H1 (cell line): ENCODE data around the gene MBD4. TPM values are rescaled to one million over a fixed set of nuclear protein-coding genes. Genes with fewer than 3 reads are reported as not detected.

Source experiments
- CTCF ChIA-PET: fragments of 300-600 bp; sonication (Branson Sonifier 250); formaldehyde crosslinking; loops from one replicate; lab custom pipeline; 2021; ENCODE audit not compliant: partially characterized antibody; lab: Charles Lee
- POLR2A ChIA-PET: fragments of 300-600 bp; sonication (Branson Sonifier 250); formaldehyde crosslinking; loops from one replicate; lab custom pipeline; 2021; ENCODE audit warnings: inconsistent platforms; ENCODE audit not compliant: partially characterized antibody; lab: Charles Lee
- DNase-seq, 2 experiments: peaks; one replicate each; pipeline versions ENCODE4 v3.0.0 to v3.0.0-alpha.2; 2010 to 2022; ENCODE audit warnings: low spot score in 2 of 2, low read depth in 1 of 2, mixed read lengths in 1 of 2
- FAIRE-seq: peaks from 2 replicates; lab custom pipeline; 2011; peaks lifted over from hg19 to GRCh38; lab: Jason Lieb, UNC
- H2AFZ ChIP-seq: 2 replicates; pipeline ENCODE4 v1.8.1; 2012; ENCODE audit warnings: low read length, inconsistent platforms
- H2AK5ac ChIP-seq: 2 replicates; pipeline ENCODE4 v1.6.1; 2013; ENCODE audit warnings: low read depth, low read length
- H2BK120ac ChIP-seq: replicated peaks from 2 replicates; pipeline ENCODE3; 2013; ENCODE audit warnings: low read depth, low read length, inconsistent platforms
- H2BK12ac ChIP-seq: 2 replicates; pipeline ENCODE4 v1.6.1; 2013; ENCODE audit warnings: low read depth, low read length
- H2BK15ac ChIP-seq: 2 replicates; pipeline ENCODE4 v1.6.1; 2013; ENCODE audit warnings: low read length
- H2BK20ac ChIP-seq: 2 replicates; pipeline ENCODE4 v1.6.1; 2013; ENCODE audit warnings: low read length
- H2BK5ac ChIP-seq: 2 replicates; pipeline ENCODE4 v1.6.1; 2013; ENCODE audit warnings: low read depth, low read length
- H3K14ac ChIP-seq: 2 replicates; pipeline ENCODE4 v1.6.1; 2013; ENCODE audit warnings: inconsistent platforms; ENCODE audit not compliant: insufficient read length
- H3K18ac ChIP-seq: 2 replicates; pipeline ENCODE4 v1.6.1; 2013; ENCODE audit warnings: low read length; ENCODE audit errors: extremely low read depth
- H3K23ac ChIP-seq: 2 replicates; pipeline ENCODE4 v1.6.1; 2013; ENCODE audit warnings: inconsistent platforms; ENCODE audit not compliant: insufficient read length
- H3K23me2 ChIP-seq: 2 replicates; pipeline ENCODE4 v1.6.1; 2013; ENCODE audit warnings: low read depth, low read length
- H3K27ac ChIP-seq: 2 replicates; pipeline ENCODE4 v1.6.1; 2011; ENCODE audit warnings: low read depth, low read length, inconsistent platforms
- H3K27me3 ChIP-seq, 4 experiments: replicated peaks in 1 of 4; 1 replicate in 1 of 4; 2 replicates in 3 of 4; pipeline versions ENCODE4 v1.6.1 to v1.8.1; 2011 to 2013; ENCODE audit warnings: low read length in 3 of 4, mild to moderate bottlenecking in 3 of 4, inconsistent platforms in 2 of 4, mixed read lengths in 2 of 4, moderate library complexity in 1 of 4; ENCODE audit not compliant: control insufficient read depth in 3 of 4, insufficient read depth in 3 of 4; ENCODE audit errors: extremely low read depth in 1 of 4
- H3K36me3 ChIP-seq, 4 experiments: 2 replicates each; pipeline versions ENCODE4 v1.6.1 to v1.8.1; 2011 to 2013; ENCODE audit warnings: mild to moderate bottlenecking in 4 of 4, low read length in 3 of 4, moderate library complexity in 2 of 4, control low read depth in 1 of 4, inconsistent platforms in 1 of 4; ENCODE audit not compliant: insufficient read depth in 4 of 4, control insufficient read depth in 2 of 4
- H3K4ac ChIP-seq: replicated peaks from 2 replicates; pipeline ENCODE3; 2013; ENCODE audit warnings: low read length, low read depth, mixed read lengths, inconsistent platforms; ENCODE audit not compliant: insufficient read length
- H3K4me1 ChIP-seq, 4 experiments: replicated peaks in 1 of 4; 1 replicate in 1 of 4; 2 replicates in 3 of 4; pipeline versions ENCODE4 v1.6.1 to v1.8.1; 2011 to 2013; ENCODE audit warnings: low read length in 3 of 4, inconsistent platforms in 2 of 4, mixed read lengths in 1 of 4; ENCODE audit not compliant: insufficient read depth in 4 of 4, control insufficient read depth in 3 of 4
- H3K4me2 ChIP-seq, 2 experiments: 2 replicates each; pipeline versions ENCODE4 v1.6.1 to v1.8.1; 2011 to 2013; ENCODE audit warnings: low read depth in 2 of 2, low read length in 2 of 2, control low read depth in 1 of 2, inconsistent platforms in 1 of 2, mild to moderate bottlenecking in 1 of 2; ENCODE audit not compliant: insufficient read depth in 1 of 2
- H3K4me3 ChIP-seq, 4 experiments: fragments of 200-600, 300-600 bp in 1 of 4; sonication (generic), shearing (Covaris generic), sonication (Bioruptor Twin) in 1 of 4; 2 replicates each; pipeline versions ENCODE4 v1.5.1 to v1.8.1; 2011 to 2016; ENCODE audit warnings: low read length in 4 of 4, low read depth in 3 of 4, control low read depth in 2 of 4, inconsistent platforms in 2 of 4, mild to moderate bottlenecking in 2 of 4, mixed read lengths in 1 of 4, moderate library complexity in 1 of 4; ENCODE audit not compliant: insufficient read depth in 2 of 4; ENCODE audit errors: extremely low read depth in 1 of 4
- H3K56ac ChIP-seq: replicated peaks from 2 replicates; pipeline ENCODE3; 2013; ENCODE audit warnings: low read depth, mild to moderate bottlenecking, mixed read lengths, low read length, inconsistent platforms; ENCODE audit not compliant: insufficient read length
- H3K79me1 ChIP-seq: 2 replicates; pipeline ENCODE4 v1.6.1; 2013; ENCODE audit warnings: low read depth, low read length, control low read depth
- H3K79me2 ChIP-seq, 2 experiments: 2 replicates each; pipeline versions ENCODE4 v1.6.1 to v1.8.1; 2012 to 2013; ENCODE audit warnings: low read length in 2 of 2, mild to moderate bottlenecking in 2 of 2, inconsistent platforms in 1 of 2; ENCODE audit not compliant: insufficient read depth in 2 of 2, control insufficient read depth in 1 of 2
- H3K9ac ChIP-seq, 4 experiments: replicated peaks in 1 of 4; 1 replicate in 1 of 4; 2 replicates in 3 of 4; pipeline versions ENCODE4 v1.6.1 to v1.8.1; 2011 to 2013; ENCODE audit warnings: low read depth in 3 of 4, low read length in 3 of 4, control low read depth in 2 of 4, mild to moderate bottlenecking in 2 of 4, moderate library complexity in 2 of 4, inconsistent platforms in 1 of 4; ENCODE audit errors: extremely low read depth in 1 of 4
- H3K9me3 ChIP-seq, 2 experiments: 2 replicates each; pipeline versions ENCODE4 v1.6.1 to v1.8.1; 2012 to 2013; ENCODE audit warnings: mild to moderate bottlenecking in 2 of 2, moderate library complexity in 2 of 2, control low read depth in 1 of 2, inconsistent platforms in 1 of 2, low read depth in 1 of 2, low read length in 1 of 2, mixed read lengths in 1 of 2; ENCODE audit not compliant: insufficient read depth in 2 of 2
- H4K20me1 ChIP-seq, 2 experiments: replicated peaks in 1 of 2; 2 replicates each; pipeline versions ENCODE3 to v1.8.1; 2011 to 2013; ENCODE audit warnings: inconsistent platforms in 2 of 2, low read length in 2 of 2, mild to moderate bottlenecking in 1 of 2; ENCODE audit not compliant: insufficient read depth in 2 of 2, control insufficient read depth in 1 of 2
- H4K5ac ChIP-seq: 2 replicates; pipeline ENCODE4 v1.6.1; 2013; ENCODE audit warnings: low read length, low read depth, mixed read lengths, inconsistent platforms; ENCODE audit not compliant: insufficient read length
- H4K8ac ChIP-seq: 2 replicates; pipeline ENCODE4 v1.8.0; 2013; ENCODE audit warnings: mild to moderate bottlenecking, moderate library complexity, low read length, inconsistent platforms; ENCODE audit not compliant: insufficient read depth; ENCODE audit errors: extremely low read depth
- H4K91ac ChIP-seq: replicated peaks from 2 replicates; pipeline ENCODE3; 2013; ENCODE audit warnings: low read length, mixed read lengths, inconsistent platforms; ENCODE audit not compliant: insufficient read length
- JUN ChIP-seq: IDR thresholded peaks from 2 replicates; pipeline ENCODE4 v1.6.1; 2011; ENCODE audit warnings: low read depth, mild to moderate bottlenecking, improper control_type of control experiment, low read length
- PHF8 ChIP-seq: fragments of 200-600 bp; sonication (generic); conservative IDR thresholded peaks from 2 replicates; pipeline ENCODE4 v1.7.1; 2012; ENCODE audit warnings: low read depth, mild to moderate bottlenecking, inconsistent platforms, low read length, moderate library complexity
- SIRT6 ChIP-seq: IDR thresholded peaks from one replicate; pipeline ENCODE4 v1.7.1; 2012; ENCODE audit warnings: low read length, inconsistent platforms
- SP2 ChIP-seq: IDR thresholded peaks from 2 replicates; pipeline ENCODE4 v1.6.1; 2012; ENCODE audit warnings: mild to moderate bottlenecking, low read length, inconsistent platforms
- SRF ChIP-seq: IDR thresholded peaks from 2 replicates; pipeline ENCODE4 v1.6.1; 2011; ENCODE audit warnings: mild to moderate bottlenecking, low read depth, low read length, moderate library complexity
- SUZ12 ChIP-seq: fragments of 200-600 bp; sonication (generic); IDR thresholded peaks from 2 replicates; pipeline ENCODE4 v1.6.1; 2012; ENCODE audit warnings: mild to moderate bottlenecking, inconsistent platforms, low read length, moderate library complexity, mixed read lengths
- TAF1 ChIP-seq: IDR thresholded peaks from 2 replicates; pipeline ENCODE4 v1.6.1; 2011; ENCODE audit warnings: mild to moderate bottlenecking, low read depth, low read length
- TEAD4 ChIP-seq: IDR thresholded peaks from 2 replicates; pipeline ENCODE4 v1.6.1; 2012; ENCODE audit warnings: low read depth, low read length, inconsistent platforms, mixed read lengths
- WGBS, 2 experiments: shearing (Covaris generic) in 1 of 2; methylation state at CpG; one replicate each; pipeline versions ENCODE4 v1.1.6 to v1.1.7; 2013 to 2015; ENCODE audit warnings: low lambda C conversion rate in 2 of 2, mixed read lengths in 2 of 2, inconsistent platforms in 1 of 2, low coverage in 1 of 2, missing lambda C conversion rate in 1 of 2; ENCODE audit not compliant: insufficient replicate concordance in 2 of 2, insufficient coverage in 1 of 2, insufficient read length in 1 of 2; ENCODE audit errors: extremely low coverage in 1 of 2, missing lambda C conversion rate in 1 of 2; 5-methylcytosine and 5-hydroxymethylcytosine counted together
- polyA plus RNA-seq, 7 experiments: library from polyadenylated mRNA; depleted of rRNA in 3 of 7; stranded (reverse) in 5 of 7; unstranded in 2 of 7; fragments of >200 nt in 5 of 7; fragments of 200-250 nt in 2 of 7; gene quantifications; 1 replicate in 5 of 7; 2 replicates in 1 of 7; 4 replicates in 1 of 7; pipeline versions ENCODE4 v1.2.1 to v1.2.3, GENCODE V29; 2011 to 2013; ENCODE audit warnings: missing spikeins in 2 of 7, mixed read lengths in 2 of 7
- total RNA-seq: library from RNA; stranded (reverse); fragmentation: NEBNext Ultra II Directional; extraction: Animal tissue kit (Norgen Biotek cat#: 25700); gene quantifications from 2 replicates; pipeline ENCODE4 v1.2.1, GENCODE V29; 2021
- TF ChIP-seq, protein P1 (sequence below), 3 experiments: IDR thresholded peaks; 1 replicate in 2 of 3; 2 replicates in 1 of 3; pipeline versions ENCODE4 v1.5.1 to v1.6.1; 2011; ENCODE audit warnings: low read length in 3 of 3, mild to moderate bottlenecking in 3 of 3, inconsistent platforms in 2 of 3, low read depth in 1 of 3, moderate library complexity in 1 of 3; ENCODE audit not compliant: insufficient read depth in 1 of 3; ENCODE audit errors: control extremely low read depth in 1 of 3
- TF ChIP-seq, protein P2 (sequence below): IDR thresholded peaks from 2 replicates; pipeline ENCODE4 v1.6.1; 2011; ENCODE audit warnings: low read depth, mild to moderate bottlenecking, low read length; ENCODE audit not compliant: insufficient read depth
- TF ChIP-seq, protein P3 (sequence below): IDR thresholded peaks from 2 replicates; pipeline ENCODE4 v1.6.1; 2012; ENCODE audit warnings: inconsistent platforms

MBD4 gene
- total and polyA plus RNA-seq, 2 of the 8 experiments (the other 6 are each of a cell fraction or from before 2014, with no cell fraction given) = 11.2 to 35.8 TPM

DNA sequence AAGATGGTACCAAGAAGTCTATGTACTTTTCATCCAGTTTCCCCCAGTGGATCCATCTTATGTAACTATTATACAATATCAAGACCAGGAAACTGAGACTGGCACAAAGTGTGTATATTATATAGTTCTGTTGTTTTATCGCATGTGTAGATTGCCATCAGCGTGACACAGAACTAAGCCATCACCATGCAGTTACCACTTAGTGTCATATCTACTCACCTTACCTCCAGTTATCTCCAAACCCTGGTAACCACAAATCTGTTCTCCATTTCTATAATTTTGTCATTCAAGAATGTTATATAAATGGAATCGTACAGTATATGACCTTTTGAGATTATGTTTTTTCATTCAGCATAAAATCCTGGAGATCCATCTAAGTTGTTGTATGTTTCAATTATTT lies 23.3 kb upstream of the MBD4 start:
- no peak overlapping the region for H2AK5ac ChIP-seq
- no peak overlapping the region for H2BK12ac ChIP-seq
- H3K23ac ChIP-seq = no peak overlapping the region
- H3K79me2 ChIP-seq = no peaks in the 10 kb centered on the region
- H3K4me2 ChIP-seq = no peak overlapping the region
- peaks cover 2% of the 10 kb centered on the region; the same call in 1 of the 2 replicates for H3K23me2 ChIP-seq
- DNase-seq = no peak
- H2BK5ac ChIP-seq = no peak overlapping the region
- no peak overlapping the region for H3K18ac ChIP-seq
- no peak overlapping the region for H2BK15ac ChIP-seq
- H3K27ac ChIP-seq = no peak overlapping the region
- H3K9ac ChIP-seq = no peak overlapping the region
- no peak overlapping the region for H3K56ac ChIP-seq
- H2AFZ ChIP-seq = no peak overlapping the region
- H2BK20ac ChIP-seq = no peak overlapping the region
- H3K4me1 ChIP-seq = no peaks in the 10 kb centered on the region
- H4K91ac ChIP-seq = no peak overlapping the region
- ChIA-PET POLR2A (no interaction called here), CTCF (interaction anchor here (1.4 kb wide), 1 partner anchor 17 kb away, joined by 4 read pairs; no protein-coding TSS in a partner anchor)
- H3K4ac ChIP-seq = no peak overlapping the region
- H4K20me1 ChIP-seq = no peaks in the 10 kb centered on the region
- H3K79me1 ChIP-seq = no peaks in the 10 kb centered on the region
- H3K4me3 ChIP-seq = no peak overlapping the region
- 95% methylated on average over 3 of the region's 3 CpGs; no CpG with 5 or more reads in 1 of the 2 experiments for WGBS, 2 experiments
- H4K5ac ChIP-seq = no peak overlapping the region
- no peak for FAIRE-seq
- H4K8ac ChIP-seq = no peak overlapping the region
- no peaks in the 10 kb centered on the region for H3K9me3 ChIP-seq
- H3K14ac ChIP-seq = no peak overlapping the region
- H2BK120ac ChIP-seq = no peak overlapping the region
- peaks cover 0 to 24% (median under 1%) of the 10 kb centered on the region in 4 experiments; a peak in 5 of 8 replicates for H3K36me3 ChIP-seq
- H3K27me3 ChIP-seq = no peaks in the 10 kb centered on the region
- TF ChIP-seq TEAD4 (no peak), TAF1 (no peak), JUN (no peak), SP2 (no peak), SUZ12 (no peak), SRF (no peak), SIRT6 (no peak), PHF8 (no peak)
- TF ChIP-seq, protein P1, sequence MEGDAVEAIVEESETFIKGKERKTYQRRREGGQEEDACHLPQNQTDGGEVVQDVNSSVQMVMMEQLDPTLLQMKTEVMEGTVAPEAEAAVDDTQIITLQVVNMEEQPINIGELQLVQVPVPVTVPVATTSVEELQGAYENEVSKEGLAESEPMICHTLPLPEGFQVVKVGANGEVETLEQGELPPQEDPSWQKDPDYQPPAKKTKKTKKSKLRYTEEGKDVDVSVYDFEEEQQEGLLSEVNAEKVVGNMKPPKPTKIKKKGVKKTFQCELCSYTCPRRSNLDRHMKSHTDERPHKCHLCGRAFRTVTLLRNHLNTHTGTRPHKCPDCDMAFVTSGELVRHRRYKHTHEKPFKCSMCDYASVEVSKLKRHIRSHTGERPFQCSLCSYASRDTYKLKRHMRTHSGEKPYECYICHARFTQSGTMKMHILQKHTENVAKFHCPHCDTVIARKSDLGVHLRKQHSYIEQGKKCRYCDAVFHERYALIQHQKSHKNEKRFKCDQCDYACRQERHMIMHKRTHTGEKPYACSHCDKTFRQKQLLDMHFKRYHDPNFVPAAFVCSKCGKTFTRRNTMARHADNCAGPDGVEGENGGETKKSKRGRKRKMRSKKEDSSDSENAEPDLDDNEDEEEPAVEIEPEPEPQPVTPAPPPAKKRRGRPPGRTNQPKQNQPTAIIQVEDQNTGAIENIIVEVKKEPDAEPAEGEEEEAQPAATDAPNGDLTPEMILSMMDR (IDR thresholded peaks at IDR 0.05; ENCODE audit: control extremely low read depth in 1 of 3, insufficient read depth in 1 of 3, low read depth in 1 of 3, low read length in 3 of 3) = no peak
- TF ChIP-seq, protein P2, sequence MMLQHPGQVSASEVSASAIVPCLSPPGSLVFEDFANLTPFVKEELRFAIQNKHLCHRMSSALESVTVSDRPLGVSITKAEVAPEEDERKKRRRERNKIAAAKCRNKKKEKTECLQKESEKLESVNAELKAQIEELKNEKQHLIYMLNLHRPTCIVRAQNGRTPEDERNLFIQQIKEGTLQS = no peak
- TF ChIP-seq, protein P3, sequence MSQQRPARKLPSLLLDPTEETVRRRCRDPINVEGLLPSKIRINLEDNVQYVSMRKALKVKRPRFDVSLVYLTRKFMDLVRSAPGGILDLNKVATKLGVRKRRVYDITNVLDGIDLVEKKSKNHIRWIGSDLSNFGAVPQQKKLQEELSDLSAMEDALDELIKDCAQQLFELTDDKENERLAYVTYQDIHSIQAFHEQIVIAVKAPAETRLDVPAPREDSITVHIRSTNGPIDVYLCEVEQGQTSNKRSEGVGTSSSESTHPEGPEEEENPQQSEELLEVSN = no peak
